Measurements from ENCODE around the gene TPSAB1.

TPSAB1 gene

GRCh38 chr16:1213796-1214372 lies 26.6 kb upstream of the TPSAB1 start:
- TF ChIP-seq CTCF (IDR thresholded peaks at IDR 0.05; ENCODE audit: insufficient read depth, low read length, missing control alignments), result no peak
- no peak for DNase-seq (ENCODE audit: low read depth, low spot score)
- CTCF ChIA-PET, result no interaction called here
- H3K4me3 ChIP-seq (ENCODE audit: low read depth, low read length), result no peak overlapping the region
- POLR2A ChIA-PET, result no interaction called here

GRCh38 chr16:1214719-1215118 lies 25.8 kb upstream of the TPSAB1 start:
- H3K4me3 ChIP-seq (ENCODE audit: low read depth, low read length), result no peak overlapping the region
- ChIA-PET CTCF (no interaction called here), POLR2A (no interaction called here)
- no peak for DNase-seq (ENCODE audit: low read depth, low spot score)
- TF ChIP-seq CTCF (IDR thresholded peaks at IDR 0.05; ENCODE audit: insufficient read depth, low read length, missing control alignments), result no peak

DNA sequence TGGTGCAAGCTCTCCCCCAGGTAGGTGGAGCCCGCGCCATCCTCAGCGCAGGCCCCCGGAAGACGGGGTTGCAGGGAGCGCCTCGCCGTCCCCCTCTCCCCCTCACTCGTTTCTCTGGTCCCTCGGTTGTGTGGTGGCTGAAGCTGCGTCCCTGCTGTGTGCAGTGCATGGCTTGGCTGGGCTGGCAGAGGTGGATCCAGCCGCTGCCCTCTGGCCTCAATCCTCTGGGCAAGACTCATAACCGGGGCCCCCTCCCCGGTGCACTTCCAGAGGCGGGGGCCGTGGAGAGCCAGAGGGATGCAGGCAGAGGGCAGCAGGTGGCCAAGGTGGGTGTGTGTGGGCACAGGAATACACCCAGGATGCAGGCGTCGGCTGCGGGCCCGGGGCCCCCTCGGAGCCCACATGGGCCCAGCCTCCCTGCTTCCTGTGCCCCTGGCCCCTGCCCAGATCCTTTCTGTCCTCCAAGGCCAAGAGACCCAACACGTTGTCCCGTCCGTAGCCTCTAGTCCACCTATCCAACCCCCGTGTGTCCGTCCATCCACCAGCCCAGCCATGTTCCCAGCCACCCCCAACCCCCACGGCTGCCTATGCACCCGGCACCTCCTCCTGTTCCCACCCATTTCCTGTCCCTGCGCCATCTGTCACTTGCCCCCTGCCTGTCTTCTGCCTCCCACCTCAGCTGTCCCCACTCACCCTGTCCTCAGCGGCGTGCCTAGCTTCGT lies 24.8 kb upstream of the TPSAB1 start:
- DNase-seq (ENCODE audit: low read depth, low spot score), result no peak
- TF ChIP-seq CTCF (IDR thresholded peaks at IDR 0.05; ENCODE audit: insufficient read depth, low read length, missing control alignments), result no peak

DNA sequence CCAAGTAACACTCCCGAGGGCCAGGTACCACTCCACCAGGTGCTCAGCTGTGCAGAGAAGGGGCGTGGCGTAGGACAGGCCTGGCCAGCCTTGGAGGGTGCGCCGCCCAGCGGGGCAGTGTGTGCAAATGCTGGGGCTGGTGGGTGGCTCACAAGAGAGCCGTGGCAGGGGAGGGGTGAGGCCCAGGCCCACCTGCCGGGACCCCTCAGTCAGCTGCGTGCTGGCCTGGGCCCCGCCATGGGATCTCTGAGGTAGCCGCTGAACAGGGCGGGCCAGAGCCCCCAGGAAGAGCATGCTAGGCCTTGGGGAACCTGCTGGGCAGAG lies 24.2 kb upstream of the TPSAB1 start:
- H3K4me3 ChIP-seq (ENCODE audit: low read depth, low read length), result no peak overlapping the region
- ChIA-PET CTCF (no interaction called here), POLR2A (no interaction called here)
- no peak for TF ChIP-seq CTCF (IDR thresholded peaks at IDR 0.05; ENCODE audit: insufficient read depth, low read length, missing control alignments)
- DNase-seq (ENCODE audit: low read depth, low spot score), result no peak

More for the DNA sequence above, 24.8 kb upstream of the TPSAB1 start:
- POLR2A ChIA-PET, result no interaction called here
- CTCF ChIA-PET, result no interaction called here
- H3K4me3 ChIP-seq (ENCODE audit: low read depth, low read length), result no peak overlapping the region

DNA sequence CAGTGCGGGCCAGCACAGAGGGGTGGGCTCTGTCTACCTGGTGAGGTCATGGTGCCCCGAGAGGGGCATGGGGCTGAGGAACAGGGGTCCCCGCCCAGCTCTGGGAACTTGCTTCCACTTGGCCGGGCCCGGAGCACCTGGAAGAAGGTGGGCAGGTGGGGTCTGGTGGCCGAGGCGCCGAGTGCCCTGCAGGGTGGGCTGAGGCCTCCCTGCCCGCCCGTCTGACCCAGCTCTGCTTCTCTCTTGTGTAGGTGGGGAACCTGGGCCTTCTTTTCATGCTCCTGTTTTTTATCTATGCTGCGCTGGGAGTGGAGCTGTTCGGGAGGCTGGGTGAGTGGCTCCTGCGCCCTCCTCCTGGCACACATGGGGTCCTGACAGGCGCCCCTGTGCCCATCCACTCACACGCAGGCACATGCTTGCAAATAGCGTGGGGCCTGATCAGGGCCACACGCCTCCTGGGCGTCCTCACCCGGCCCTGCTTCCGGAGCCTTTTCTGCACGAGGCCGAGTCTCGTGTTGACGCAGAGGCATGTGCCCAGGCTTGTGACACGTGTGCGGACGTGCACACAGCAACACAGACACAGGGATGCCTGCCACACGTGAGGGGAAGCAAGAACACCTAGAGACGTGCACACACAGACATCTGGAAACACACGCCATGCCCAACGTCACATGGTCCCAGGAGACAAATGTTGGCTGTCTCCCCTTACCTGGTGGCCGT lies 23.7 kb upstream of the TPSAB1 start:
- CTCF ChIA-PET, result no interaction called here
- TF ChIP-seq CTCF (IDR thresholded peaks at IDR 0.05; ENCODE audit: insufficient read depth, low read length, missing control alignments), result no peak
- no peak for DNase-seq (ENCODE audit: low read depth, low spot score)
- POLR2A ChIA-PET, result no interaction called here
- H3K4me3 ChIP-seq (ENCODE audit: low read depth, low read length), result no peak overlapping the region

DNA sequence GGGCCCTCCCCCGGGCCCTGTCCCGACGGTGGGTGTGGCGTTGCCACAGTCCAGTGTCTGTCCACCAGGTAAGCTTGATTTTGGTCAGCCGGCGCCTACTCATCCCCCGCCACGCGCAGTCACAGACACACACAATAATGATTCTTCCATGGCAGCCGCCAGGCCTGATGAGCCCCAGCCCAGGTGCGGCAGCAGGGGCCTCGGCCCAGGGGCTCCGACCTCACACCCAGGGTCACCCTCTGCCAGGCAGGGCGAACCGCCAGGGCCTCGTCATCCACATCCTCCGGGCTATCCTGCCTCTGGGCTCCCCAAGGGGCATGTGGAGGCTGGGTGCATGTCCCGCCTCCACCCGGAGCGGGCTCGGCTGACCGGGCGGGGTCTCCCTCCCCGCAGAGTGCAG lies 23.0 kb upstream of the TPSAB1 start:
- TF ChIP-seq CTCF (IDR thresholded peaks at IDR 0.05; ENCODE audit: insufficient read depth, low read length, missing control alignments), result no peak
- no peak for DNase-seq (ENCODE audit: low read depth, low spot score)
- CTCF ChIA-PET, result no interaction called here

More for the DNA sequence above, 23.0 kb upstream of the TPSAB1 start:
- H3K4me3 ChIP-seq (ENCODE audit: low read depth, low read length), result no peak overlapping the region
- POLR2A ChIA-PET, result no interaction called here
